RWPE2 (cell line): ENCODE measurements around the gene SLC5A8.

Source experiments
- ATAC-seq: fragments of 200-7000 bp; cut with Tn5 transposase; 3 replicates; pipeline ENCODE4 v1.9.1; 2021; ENCODE audit warnings: low read depth
- DNase-seq: peaks from one replicate; pipeline ENCODE4 v3.0.0-alpha.2; 2020; ENCODE audit warnings: low spot score
- H3K27ac ChIP-seq: fragments of 450-650 bp; 2 replicates; pipeline ENCODE4 v1.5.1; 2017; ENCODE audit warnings: mild to moderate bottlenecking; ENCODE audit not compliant: poor library complexity, severe bottlenecking
- H3K27me3 ChIP-seq: fragments of 250-450 bp; sonication (Bioruptor Pico); 2 replicates; pipeline ENCODE4 v1.5.1; 2021; ENCODE audit warnings: mild to moderate bottlenecking, moderate library complexity; ENCODE audit not compliant: insufficient read depth, poor library complexity, severe bottlenecking
- H3K36me3 ChIP-seq: fragments of 250-450 bp; sonication (Bioruptor Pico); 2 replicates; pipeline ENCODE4 v1.5.1; 2020; ENCODE audit warnings: low read depth, mild to moderate bottlenecking, moderate library complexity
- H3K4me1 ChIP-seq: fragments of 250-450 bp; sonication (Bioruptor Pico); 2 replicates; pipeline ENCODE4 v1.5.1; 2021; ENCODE audit warnings: mild to moderate bottlenecking, moderate library complexity; ENCODE audit not compliant: insufficient read depth, poor library complexity, severe bottlenecking
- H3K4me3 ChIP-seq: fragments of 250-450 bp; sonication (Bioruptor Pico); 2 replicates; pipeline ENCODE4 v1.5.1; 2021; ENCODE audit warnings: mild to moderate bottlenecking, moderate library complexity; ENCODE audit not compliant: severe bottlenecking
- H3K9me3 ChIP-seq: fragments of 250-450 bp; sonication (Bioruptor Pico); 2 replicates; pipeline ENCODE4 v1.5.1; 2021; ENCODE audit warnings: mild to moderate bottlenecking, moderate library complexity; ENCODE audit not compliant: severe bottlenecking
- CTCF ChIP-seq: fragments of 450-650 bp; IDR thresholded peaks from one replicate; pipeline ENCODE4 v1.5.1; 2017; ENCODE audit warnings: mild to moderate bottlenecking, moderate library complexity; ENCODE audit not compliant: poor library complexity, severe bottlenecking

The SLC5A8 gene

DNA sequence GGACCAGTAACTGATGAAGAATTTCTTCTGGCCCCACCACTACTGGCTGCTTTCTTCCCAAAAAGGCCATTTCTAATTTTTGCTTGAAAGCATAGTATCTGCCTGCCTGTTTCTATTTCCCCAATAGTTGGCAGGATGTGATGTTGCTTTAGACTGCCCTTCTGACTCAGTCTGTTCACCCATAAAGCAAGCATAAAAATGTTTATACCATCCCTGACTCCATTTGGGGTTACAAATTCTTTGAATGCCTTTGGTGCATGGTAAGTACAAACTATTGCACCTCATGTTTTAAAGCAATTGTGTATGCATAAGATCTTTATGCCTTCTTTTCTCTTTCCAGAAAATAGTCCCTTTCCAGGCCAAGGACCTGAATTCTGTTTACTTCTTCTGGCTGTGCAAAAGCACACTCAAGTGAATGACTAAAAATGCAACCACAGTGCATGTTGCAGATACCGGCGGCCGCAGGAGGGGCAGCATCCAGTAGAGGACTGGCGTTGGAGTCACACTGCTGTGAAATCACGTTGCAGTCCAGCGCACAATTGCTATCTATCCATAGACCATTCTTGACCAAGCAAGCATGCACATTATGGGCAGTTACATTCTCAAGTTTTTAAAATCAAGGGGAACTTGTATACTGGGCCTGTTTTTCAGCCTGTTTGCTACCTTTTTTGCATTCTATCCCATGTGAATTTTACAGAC is 82.4 kb downstream of the SLC5A8 start:
- no peak overlapping the region for H3K27ac ChIP-seq
- H3K4me3 ChIP-seq: no peak overlapping the region
- TF ChIP-seq CTCF: no peak
- H3K9me3 ChIP-seq: no peaks in the 10 kb centered on the region
- DNase-seq (no peak), ATAC-seq (no peak)
- H3K4me1 ChIP-seq: no peaks in the 10 kb centered on the region
- H3K36me3 ChIP-seq: no peaks in the 10 kb centered on the region
- H3K27me3 ChIP-seq: no peaks in the 10 kb centered on the region

DNA sequence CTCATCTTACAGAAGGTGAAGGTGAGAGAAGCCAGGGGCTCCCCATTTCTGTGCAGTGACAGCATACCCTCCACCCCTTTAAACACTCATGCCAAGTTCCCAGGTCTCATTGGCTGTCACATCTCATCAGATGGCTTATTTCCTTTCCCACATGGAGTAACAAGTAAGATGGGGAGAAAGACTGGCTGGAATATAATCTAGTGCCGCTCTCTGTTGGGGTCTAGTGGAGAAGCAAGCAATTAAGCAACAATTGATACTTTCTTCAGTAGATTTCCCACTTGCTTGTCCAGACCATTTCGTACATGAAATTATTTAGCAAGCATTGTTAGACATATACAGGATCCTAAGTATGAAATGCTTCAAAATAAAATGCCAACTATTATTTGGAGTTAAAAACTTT is 92.2 kb downstream of the SLC5A8 start:
- TF ChIP-seq CTCF: no peak
- Histone ChIP-seq H3K4me1 (no peaks in the 10 kb centered on the region), H3K27ac (no peak overlapping the region), H3K4me3 (no peak overlapping the region), H3K9me3 (no peaks in the 10 kb centered on the region), H3K36me3 (no peaks in the 10 kb centered on the region), H3K27me3 (no peaks in the 10 kb centered on the region)
- ATAC-seq (no peak), DNase-seq (no peak)

DNA sequence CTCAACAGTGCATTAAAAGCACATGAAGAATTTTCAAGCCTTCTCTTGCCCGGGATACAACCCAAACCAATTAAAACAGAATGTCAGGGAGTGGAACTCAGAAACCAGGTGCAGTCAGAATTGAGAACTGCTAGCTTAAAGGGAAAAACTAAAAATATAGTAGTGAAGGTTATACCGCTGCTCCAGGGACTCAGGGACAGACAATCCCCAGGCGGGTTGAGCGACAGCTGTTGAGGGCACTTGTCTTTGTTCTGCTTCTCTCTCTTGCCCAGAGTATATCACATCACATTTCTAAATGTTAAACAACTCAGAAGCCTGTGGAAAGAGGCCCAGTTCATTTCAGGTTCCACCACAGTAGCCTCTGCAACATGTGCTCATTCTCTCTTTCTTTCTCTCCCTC is 93.1 kb downstream of the SLC5A8 start:
- H3K9me3 ChIP-seq: no peaks in the 10 kb centered on the region
- H3K4me3 ChIP-seq: no peak overlapping the region
- no peaks in the 10 kb centered on the region for H3K36me3 ChIP-seq
- H3K4me1 ChIP-seq: no peaks in the 10 kb centered on the region
- DNase-seq: no peak
- H3K27me3 ChIP-seq: no peaks in the 10 kb centered on the region
- H3K27ac ChIP-seq: no peak overlapping the region
- no peak for TF ChIP-seq CTCF
- no peak for ATAC-seq

GRCh38 chr12:101115326-101115725 is 94.7 kb downstream of the SLC5A8 start:
- no peaks in the 10 kb centered on the region for H3K4me1 ChIP-seq
- no peaks in the 10 kb centered on the region for H3K27me3 ChIP-seq
- H3K36me3 ChIP-seq: no peaks in the 10 kb centered on the region
- ATAC-seq (no peak), DNase-seq (no peak)
- TF ChIP-seq CTCF: no peak
- no peak overlapping the region for H3K4me3 ChIP-seq
- no peak overlapping the region for H3K27ac ChIP-seq
- no peaks in the 10 kb centered on the region for H3K9me3 ChIP-seq

DNA sequence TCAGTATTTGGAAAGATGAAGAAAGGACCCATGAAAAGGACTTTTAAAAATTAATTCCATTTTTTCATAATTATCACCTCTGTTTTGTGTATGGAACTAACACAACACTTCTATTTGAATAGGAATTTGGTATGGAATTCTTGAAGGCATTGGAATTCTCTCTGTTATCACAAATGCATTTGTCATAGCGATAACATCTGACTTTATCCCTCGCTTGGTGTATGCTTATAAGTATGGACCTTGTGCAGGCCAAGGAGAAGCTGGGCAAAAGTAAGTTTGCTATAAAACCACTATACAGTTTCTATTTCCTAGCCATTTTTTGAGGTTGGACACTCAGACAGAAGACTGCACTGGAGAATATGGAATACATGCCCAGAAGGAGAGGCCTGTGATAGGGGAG is 98.6 kb downstream of the SLC5A8 start:
- TF ChIP-seq CTCF: no peak
- ATAC-seq (no peak), DNase-seq (no peak)
- H3K36me3 ChIP-seq: no peaks in the 10 kb centered on the region
- H3K4me1 ChIP-seq: no peaks in the 10 kb centered on the region
- H3K27ac ChIP-seq: no peak overlapping the region
- no peaks in the 10 kb centered on the region for H3K9me3 ChIP-seq
- H3K27me3 ChIP-seq: no peaks in the 10 kb centered on the region
- no peak overlapping the region for H3K4me3 ChIP-seq
